IPS-20b (cell line): Measurements from ENCODE around the gene DNASE1L3.

Experiments used
- H3K27ac ChIP-seq: one replicate; pipeline ENCODE4 v1.5.1; 2013; ENCODE audit warnings: low read length
- H3K27me3 ChIP-seq: 2 replicates; pipeline ENCODE4 v1.6.1; 2013; ENCODE audit warnings: mild to moderate bottlenecking, low read length, inconsistent platforms; ENCODE audit not compliant: insufficient read depth
- H3K36me3 ChIP-seq: 2 replicates; pipeline ENCODE4 v1.6.1; 2013; ENCODE audit warnings: low read depth, mild to moderate bottlenecking, inconsistent platforms, low read length, moderate library complexity; ENCODE audit not compliant: insufficient read depth
- H3K4me1 ChIP-seq: 2 replicates; pipeline ENCODE4 v1.6.1; 2013; ENCODE audit warnings: mild to moderate bottlenecking, control low read depth, inconsistent platforms, low read length, moderate library complexity; ENCODE audit not compliant: insufficient read depth
- H3K4me3 ChIP-seq: 2 replicates; pipeline ENCODE4 v1.5.1; 2013; ENCODE audit warnings: mild to moderate bottlenecking, low read length, inconsistent platforms
- H3K9ac ChIP-seq: 2 replicates; pipeline ENCODE4 v1.6.1; 2013; ENCODE audit warnings: low read depth, mild to moderate bottlenecking, inconsistent platforms, low read length, moderate library complexity
- H3K9me3 ChIP-seq: 2 replicates; pipeline ENCODE4 v1.6.1; 2013; ENCODE audit warnings: mild to moderate bottlenecking, low read depth, low read length, inconsistent platforms; ENCODE audit not compliant: insufficient read depth

DNASE1L3 gene

GRCh38 chr3:58210761-58211460 lies at the start of gene DNASE1L3:
DNASE1L3 (minus strand) TSS chr3:58210972; CDS start chr3:58210906, 66 bp downstream.
- no peaks in the 10 kb centered on the region for H3K36me3 ChIP-seq
- H3K9me3 ChIP-seq = no peaks in the 10 kb centered on the region
- H3K4me1 ChIP-seq = no peaks in the 10 kb centered on the region
- no peak within 1 kb of the TSS for H3K4me3 ChIP-seq
- no peak within 1 kb of the TSS for H3K27ac ChIP-seq
- no peaks in the 10 kb centered on the region for H3K27me3 ChIP-seq
- H3K9ac ChIP-seq = no peak within 1 kb of the TSS

DNA sequence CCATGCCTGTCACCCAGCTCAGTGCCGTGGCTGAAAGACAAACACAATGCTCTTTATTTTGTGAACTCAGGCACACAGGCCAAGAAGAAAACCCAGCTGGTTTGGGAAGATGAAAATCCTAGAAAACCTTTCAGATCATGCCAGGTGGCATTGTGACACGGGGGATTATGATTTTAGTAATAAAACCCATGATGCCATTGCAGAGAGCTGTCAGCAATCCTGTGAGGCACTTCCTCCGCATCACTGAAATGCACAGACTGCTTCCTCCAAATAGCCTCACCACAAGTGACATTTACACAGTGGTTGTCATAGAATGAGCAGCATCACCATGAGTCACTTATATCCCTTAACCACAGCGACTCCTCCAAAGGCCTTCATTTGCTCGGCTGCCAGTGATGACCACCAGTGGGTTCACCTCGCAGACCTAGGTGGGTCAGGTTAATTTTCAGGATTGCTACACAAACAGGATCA lies 49.5 kb upstream of the DNASE1L3 start:
- no peaks in the 10 kb centered on the region for H3K36me3 ChIP-seq
- no peaks in the 10 kb centered on the region for H3K27me3 ChIP-seq
- no peaks in the 10 kb centered on the region for H3K9me3 ChIP-seq
- no peak overlapping the region for H3K27ac ChIP-seq
- no peaks in the 10 kb centered on the region for H3K4me1 ChIP-seq
- no peak overlapping the region for H3K4me3 ChIP-seq
- H3K9ac ChIP-seq = no peak overlapping the region

DNA sequence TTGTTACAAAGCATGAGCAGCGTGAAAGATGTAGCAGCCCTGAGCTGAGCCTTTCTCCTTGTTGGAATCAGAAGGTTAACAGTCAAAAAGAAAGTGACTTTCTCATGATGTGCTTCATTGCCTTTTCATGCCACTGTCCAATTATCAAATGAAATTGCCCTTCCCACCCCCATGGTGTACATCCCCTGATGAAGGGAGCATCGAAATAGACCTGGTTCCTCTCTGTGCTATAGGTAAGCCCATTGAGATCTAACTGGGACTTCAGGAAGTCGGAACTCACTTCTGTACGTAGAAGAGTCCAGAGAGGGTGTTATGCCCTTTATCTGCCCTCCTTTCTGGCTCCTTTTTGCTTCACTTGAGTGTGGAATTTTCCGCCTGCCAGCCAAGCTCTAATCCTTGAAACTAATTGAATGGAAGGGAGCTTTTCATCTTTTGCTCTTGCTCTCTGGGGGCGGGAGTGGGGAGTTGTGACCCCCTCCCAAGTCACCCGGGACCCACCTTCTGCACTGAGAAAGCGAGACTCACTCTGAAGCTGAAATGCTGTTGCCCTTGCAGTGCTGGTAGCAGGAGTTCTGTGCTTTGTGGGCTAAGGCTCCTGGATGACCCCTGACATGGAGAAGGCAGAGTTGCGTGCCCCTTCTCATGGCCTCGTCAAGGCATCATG lies 47.8 kb upstream of the DNASE1L3 start:
- Histone ChIP-seq H3K9ac (no peak overlapping the region), H3K4me3 (no peak overlapping the region), H3K27me3 (no peaks in the 10 kb centered on the region), H3K9me3 (no peaks in the 10 kb centered on the region), H3K4me1 (no peaks in the 10 kb centered on the region), H3K36me3 (no peaks in the 10 kb centered on the region), H3K27ac (no peak overlapping the region)

DNA sequence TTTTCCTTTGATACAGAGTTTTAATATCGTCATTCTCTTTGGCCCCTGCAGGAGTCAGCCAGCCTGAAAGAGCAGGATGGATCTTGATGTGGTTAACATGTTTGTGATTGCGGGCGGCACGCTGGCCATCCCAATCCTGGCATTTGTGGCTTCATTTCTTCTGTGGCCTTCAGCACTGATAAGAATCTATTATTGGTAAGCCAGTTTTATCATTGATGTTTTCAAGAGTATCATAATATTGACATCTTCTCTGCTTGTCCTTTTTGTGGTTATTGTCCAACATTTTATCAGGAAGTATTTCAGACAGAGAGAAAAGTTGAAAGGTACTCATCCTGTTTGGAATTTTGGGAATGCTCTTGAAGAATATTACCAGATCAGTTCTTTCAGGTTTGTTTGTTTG lies 45.7 kb upstream of the DNASE1L3 start:
- H3K27me3 ChIP-seq = no peaks in the 10 kb centered on the region
- H3K4me3 ChIP-seq = no peak overlapping the region
- no peaks in the 10 kb centered on the region for H3K9me3 ChIP-seq
- no peak overlapping the region for H3K9ac ChIP-seq
- no peaks in the 10 kb centered on the region for H3K36me3 ChIP-seq
- no peak overlapping the region for H3K27ac ChIP-seq
- H3K4me1 ChIP-seq = no peaks in the 10 kb centered on the region

- Histone ChIP-seq H3K9ac (no peak overlapping the region), H3K27ac (no peak overlapping the region), H3K36me3 (no peaks in the 10 kb centered on the region), H3K4me1 (no peaks in the 10 kb centered on the region), H3K9me3 (no peaks in the 10 kb centered on the region), H3K4me3 (no peak overlapping the region), H3K27me3 (no peaks in the 10 kb centered on the region)
These were observed 45.3 kb upstream of the DNASE1L3 start for GRCh38 chr3:58256061-58256460.

DNA sequence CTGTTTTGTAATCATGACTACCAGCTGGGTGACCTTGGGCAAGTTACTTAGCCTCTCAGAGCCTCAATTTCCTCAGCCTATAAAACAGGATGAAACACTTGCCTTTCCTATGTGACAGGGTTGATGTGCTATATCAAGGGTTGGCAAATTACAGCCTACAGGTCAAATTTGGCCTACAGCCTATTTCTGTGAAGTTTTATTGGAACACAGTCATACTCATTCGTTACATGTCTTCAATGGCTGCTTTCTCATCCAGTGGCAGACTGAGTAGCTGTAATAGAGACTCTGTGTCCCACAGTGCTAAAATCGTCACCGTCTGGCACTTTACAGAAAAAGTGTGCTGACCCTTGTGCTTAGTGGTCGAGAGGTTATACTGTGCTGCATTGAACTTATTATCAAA lies 43.4 kb upstream of the DNASE1L3 start:
- H3K4me1 ChIP-seq = peaks cover 9% of the 10 kb centered on the region; the same call in 1 of the 2 replicates
- no peaks in the 10 kb centered on the region for H3K27me3 ChIP-seq
- no peak overlapping the region for H3K4me3 ChIP-seq
- no peak overlapping the region for H3K27ac ChIP-seq
- H3K36me3 ChIP-seq = no peaks in the 10 kb centered on the region
- H3K9ac ChIP-seq = no peak overlapping the region
- H3K9me3 ChIP-seq = no peaks in the 10 kb centered on the region

GRCh38 chr3:58251631-58252035 lies 40.9 kb upstream of the DNASE1L3 start:
- Histone ChIP-seq H3K27ac (no peak overlapping the region), H3K36me3 (no peaks in the 10 kb centered on the region), H3K4me1 (peaks cover 9% of the 10 kb centered on the region; the same call in 1 of the 2 replicates), H3K4me3 (no peak overlapping the region), H3K9me3 (no peaks in the 10 kb centered on the region), H3K27me3 (no peaks in the 10 kb centered on the region), H3K9ac (no peak overlapping the region)

DNA sequence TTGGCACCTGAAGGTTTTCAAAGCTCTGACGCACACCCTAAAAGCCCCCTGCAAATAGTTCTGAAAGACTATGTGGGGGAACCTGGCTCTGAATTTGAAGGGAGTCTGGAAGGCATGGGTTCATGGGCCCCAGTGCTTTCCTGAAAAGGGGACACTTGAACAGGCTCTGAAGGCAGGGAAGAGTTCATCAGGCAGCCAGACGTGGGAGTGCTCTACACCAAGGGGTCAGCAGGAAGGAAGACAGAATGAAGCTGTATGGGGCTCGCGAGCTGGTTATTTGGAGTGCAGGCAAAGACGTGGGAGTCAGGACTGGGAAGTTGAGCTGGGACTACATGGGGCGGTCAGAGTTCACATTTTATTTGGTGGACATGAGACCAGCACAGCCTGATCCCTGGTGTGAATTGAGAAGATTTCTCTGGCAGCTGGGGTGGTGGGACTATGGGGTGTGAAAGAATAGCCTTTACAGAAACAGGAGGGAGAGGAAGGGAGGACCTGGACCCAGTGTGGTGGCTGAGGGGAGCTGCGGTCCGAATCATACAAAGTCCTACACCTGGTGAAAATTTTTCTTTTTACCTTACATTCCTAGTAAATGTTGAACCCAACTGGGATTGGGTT lies 39.4 kb upstream of the DNASE1L3 start:
- Histone ChIP-seq H3K4me3 (no peak overlapping the region), H3K9me3 (no peaks in the 10 kb centered on the region), H3K4me1 (peaks cover 9% of the 10 kb centered on the region; the same call in 1 of the 2 replicates), H3K27ac (no peak overlapping the region), H3K27me3 (no peaks in the 10 kb centered on the region), H3K9ac (no peak overlapping the region), H3K36me3 (no peaks in the 10 kb centered on the region)

DNA sequence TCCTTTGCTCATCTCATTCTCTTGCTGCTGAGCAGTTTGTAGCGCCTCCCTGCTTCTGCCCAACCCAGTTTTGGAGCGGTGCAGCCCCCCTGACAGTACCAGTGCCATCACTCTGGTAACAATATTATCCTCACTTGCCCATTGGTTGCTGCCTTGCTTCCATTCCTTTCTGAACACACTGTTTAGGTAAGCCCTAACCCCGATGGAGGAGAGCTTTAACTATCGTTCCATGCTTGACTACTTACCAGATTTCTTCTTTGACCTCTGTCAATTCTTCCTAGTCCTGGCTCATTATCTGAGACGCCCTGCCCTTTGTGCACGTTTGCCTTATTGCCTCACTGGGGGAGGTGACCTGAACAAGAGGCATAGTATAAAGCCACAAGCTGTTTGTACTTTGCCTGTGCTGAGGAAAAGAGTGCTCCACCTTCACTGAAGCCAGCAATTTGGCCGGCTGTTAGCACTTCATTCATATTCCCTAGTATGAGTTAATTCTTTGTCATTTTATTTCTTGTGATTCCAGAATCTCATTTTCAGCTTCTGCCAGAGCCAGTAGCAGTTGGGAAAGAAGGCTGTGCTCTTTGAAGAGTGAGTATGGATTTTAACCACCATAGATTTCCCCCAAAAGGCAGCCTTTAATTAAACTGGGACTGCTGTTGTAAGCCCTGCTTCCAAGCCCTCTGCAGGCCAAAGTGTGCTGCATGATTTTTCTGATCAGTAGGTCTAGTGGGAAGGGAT lies 38.8 kb upstream of the DNASE1L3 start:
- Histone ChIP-seq H3K4me3 (no peak overlapping the region), H3K27ac (no peak overlapping the region), H3K4me1 (peaks cover 9% of the 10 kb centered on the region; the same call in 1 of the 2 replicates), H3K36me3 (no peaks in the 10 kb centered on the region), H3K9me3 (no peaks in the 10 kb centered on the region), H3K9ac (no peak overlapping the region), H3K27me3 (no peaks in the 10 kb centered on the region)

GRCh38 chr3:58246148-58247047 lies 35.6 kb upstream of the DNASE1L3 start:
- Histone ChIP-seq H3K27me3 (no peaks in the 10 kb centered on the region), H3K27ac (no peak overlapping the region), H3K36me3 (no peaks in the 10 kb centered on the region), H3K4me3 (no peak overlapping the region), H3K9me3 (no peaks in the 10 kb centered on the region), H3K9ac (no peak overlapping the region), H3K4me1 (peaks cover 9% of the 10 kb centered on the region; the same call in 1 of the 2 replicates)
